ENCODE data around the gene CDX1. TPM values are rescaled to one million over a fixed set of nuclear protein-coding genes. Genes with fewer than 3 reads are reported as not detected.

The CDX1 gene
- total RNA-seq, 2 experiments from 2014 or later = not detected

- CTCF ChIA-PET = no interaction called here
- POLR2A ChIA-PET = no interaction called here
These were observed 23.0 kb upstream of the CDX1 start for GRCh38 chr5:150143350-150144245.

GRCh38 chr5:150144246-150144801 is 22.3 kb upstream of the CDX1 start:
- ChIA-PET POLR2A (no interaction called here), CTCF (interaction anchor here (0.8 kb wide), 1 partner anchor 74 kb away, joined by 3 read pairs; no protein-coding TSS in a partner anchor)

GRCh38 chr5:150144879-150145278 is 21.7 kb upstream of the CDX1 start:
- ChIA-PET POLR2A (no interaction called here), CTCF (interaction anchor here (0.8 kb wide), 1 partner anchor 73 kb away, joined by 3 read pairs; no protein-coding TSS in a partner anchor)

- POLR2A ChIA-PET = no interaction called here
- CTCF ChIA-PET = no interaction called here
These were observed 20.3 kb upstream of the CDX1 start for GRCh38 chr5:150146235-150146634.

GRCh38 chr5:150146862-150147601 is 19.5 kb upstream of the CDX1 start:
- ChIA-PET CTCF (no interaction called here), POLR2A (no interaction called here)

GRCh38 chr5:150147670-150148069 is 18.9 kb upstream of the CDX1 start:
- POLR2A ChIA-PET = no interaction called here
- CTCF ChIA-PET = no interaction called here

- ChIA-PET CTCF (no interaction called here), POLR2A (no interaction called here)
These were observed 18.3 kb upstream of the CDX1 start for GRCh38 chr5:150148117-150148927.

GRCh38 chr5:150149618-150150017 is 17.0 kb upstream of the CDX1 start:
- ChIA-PET CTCF (no interaction called here), POLR2A (no interaction called here)

- POLR2A ChIA-PET = no interaction called here
- CTCF ChIA-PET = no interaction called here
These were observed 13.7 kb upstream of the CDX1 start for GRCh38 chr5:150152636-150153462.

GRCh38 chr5:150153483-150153882 is 13.1 kb upstream of the CDX1 start:
- ChIA-PET POLR2A (no interaction called here), CTCF (no interaction called here)

- ChIA-PET POLR2A (no interaction called here), CTCF (no interaction called here)
These were observed 12.5 kb upstream of the CDX1 start for GRCh38 chr5:150153957-150154617.

- POLR2A ChIA-PET = no interaction called here
- CTCF ChIA-PET = no interaction called here
These were observed 11.9 kb upstream of the CDX1 start for GRCh38 chr5:150154618-150155128.

GRCh38 chr5:150155258-150156026 is 11.1 kb upstream of the CDX1 start, which contains the start of gene PDGFRB:
PDGFRB (minus strand) TSS chr5:150155845; CDS start chr5:150137047, 18,798 bp downstream.
- CTCF ChIA-PET = no interaction called here
- POLR2A ChIA-PET = interaction anchor here (0.5 kb wide), 1 partner anchor 10 kb away, joined by 3 read pairs; no protein-coding TSS in a partner anchor

GRCh38 chr5:150156027-150156368 is 10.6 kb upstream of the CDX1 start:
- ChIA-PET CTCF (no interaction called here), POLR2A (no interaction called here)

- CTCF ChIA-PET = no interaction called here
- POLR2A ChIA-PET = no interaction called here
These were observed 10.0 kb upstream of the CDX1 start for GRCh38 chr5:150156540-150156939.

- CTCF ChIA-PET = no interaction called here
- POLR2A ChIA-PET = no interaction called here
These were observed 9.4 kb upstream of the CDX1 start for GRCh38 chr5:150157168-150157567.

- CTCF ChIA-PET = no interaction called here
These were observed 8.2 kb upstream of the CDX1 start for GRCh38 chr5:150158170-150158949.

More at GRCh38 chr5:150158170-150158949, 8.2 kb upstream of the CDX1 start:
- POLR2A ChIA-PET = no interaction called here
